ENCODE data around the gene COL9A1. TPM values are rescaled to one million over a fixed set of nuclear protein-coding genes. Genes with fewer than 3 reads are reported as not detected.

The COL9A1 gene
- total RNA-seq, 1 experiment from 2014 or later: 7.8 TPM

- Mint-ChIP-seq H3K36me3 (ENCODE audit: insufficient read depth in 1 of 3, low read depth in 3 of 3) (peaks cover 0 to 2% (median under 1%) of the 10 kb centered on the region in 3 experiments; a peak in 3 of 7 replicates), H3K9me3 (peaks cover 0 to 1% of the 10 kb centered on the region in 2 experiments; a peak in 3 of 5 replicates), H3K4me3 (no peak overlapping the region), H3K27ac (no peak overlapping the region), H3K4me1 (peaks cover 2 to 7% of the 10 kb centered on the region in 2 experiments), H3K27me3 (ENCODE audit: low read depth) (peaks cover 39% of the 10 kb centered on the region)
- no peak overlapping the region for H3K4ac ChIP-seq (ENCODE audit: low read depth, low read length)
- H3K4me1 ChIP-seq (ENCODE audit: insufficient read depth, low read length): no peaks in the 10 kb centered on the region
- no peaks in the 10 kb centered on the region for H3K79me1 ChIP-seq (ENCODE audit: insufficient read depth, low read depth, low read length, poor library complexity, severe bottlenecking)
- H2BK20ac ChIP-seq (ENCODE audit: low read depth, low read length, poor library complexity, severe bottlenecking): no peak overlapping the region
- no peak overlapping the region for H4K5ac ChIP-seq (ENCODE audit: insufficient read length, low read depth, low read length)
- H3K9me3 ChIP-seq (ENCODE audit: control insufficient read depth, low read depth, low read length): no peaks in the 10 kb centered on the region
- H3K23ac ChIP-seq (ENCODE audit: insufficient read length, low read depth, low read length): no peak overlapping the region
- H3K9ac ChIP-seq (ENCODE audit: extremely low read depth, insufficient read length, low read length): no peak overlapping the region
- peaks cover 4% of the 10 kb centered on the region; the same call in 1 of the 2 replicates for H3K27me3 ChIP-seq (ENCODE audit: insufficient read depth, low read length)
- H4K8ac ChIP-seq (replicated peaks; ENCODE audit: insufficient read length, low read depth, low read length): no peak overlapping the region
- no peak overlapping the region for H3K14ac ChIP-seq (ENCODE audit: insufficient read depth, low read length)
- H3K27ac ChIP-seq (ENCODE audit: insufficient read length, low read depth, low read length): no peak overlapping the region
- H2AFZ ChIP-seq (ENCODE audit: low read length): no peak overlapping the region
- no peak overlapping the region for H2BK12ac ChIP-seq (ENCODE audit: insufficient read length, low read depth, low read length)
- H3T11ph ChIP-seq (ENCODE audit: low read length): no peak overlapping the region
- no peak overlapping the region for H2BK120ac ChIP-seq (ENCODE audit: low read depth, low read length, poor library complexity, severe bottlenecking)
- no peak overlapping the region for H3K4me2 ChIP-seq (ENCODE audit: insufficient read depth, insufficient read length, low read length)
- no peak for DNase-seq
- no CpG with 5 or more reads among the region's 5 CpGs for WGBS (ENCODE audit: extremely low coverage, insufficient read length, low lambda C conversion rate)
- no peak overlapping the region for H2AK5ac ChIP-seq (ENCODE audit: insufficient read length, low read length)
- no peak overlapping the region for H4K91ac ChIP-seq (ENCODE audit: insufficient read length, low read depth, low read length)
- no peaks in the 10 kb centered on the region for H4K20me1 ChIP-seq (ENCODE audit: control insufficient read depth, insufficient read depth, insufficient read length)
- no peak overlapping the region for H3K56ac ChIP-seq (ENCODE audit: insufficient read length, low read depth, low read length)
- H3K18ac ChIP-seq (ENCODE audit: insufficient read length, low read depth, low read length): no peak overlapping the region
- H3K79me2 ChIP-seq (ENCODE audit: insufficient read depth, low read length): no peaks in the 10 kb centered on the region
- TF ChIP-seq CTCF (conservative IDR thresholded peaks at IDR 0.05): no peak
- H2BK15ac ChIP-seq (ENCODE audit: low read depth, low read length): no peak overlapping the region
- peaks cover 9% of the 10 kb centered on the region for H3K23me2 ChIP-seq (ENCODE audit: insufficient read length, low read depth, low read length, poor library complexity, severe bottlenecking)
- H2BK5ac ChIP-seq (ENCODE audit: insufficient read length, low read length): no peak overlapping the region
Observed at GRCh38 chr6:70286905-70287304, 16.0 kb downstream of the COL9A1 start.

Measured in H9 (cell line).